GM18867 (cell line): ENCODE results near the gene PRR14L.

ENCODE experiments used
- ATAC-seq: cut with Tn5 transposase; IDR thresholded peaks from one replicate; pipeline ENCODE4 v1.9.1; 2021; ENCODE audit warnings: mild to moderate bottlenecking, moderate library complexity; ENCODE audit not compliant: unreplicated experiment

The PRR14L gene

GRCh38 chr22:31647066-31647465, 102.9 kb downstream of the PRR14L start:
- ATAC-seq = no peak

GRCh38 chr22:31646186-31647019, 103.5 kb downstream of the PRR14L start:
- peak; percentile 51 for ATAC-seq

GRCh38 chr22:31639436-31640039, 110.4 kb downstream of the PRR14L start:
- ATAC-seq = no peak

GRCh38 chr22:31637891-31638618, 111.9 kb downstream of the PRR14L start:
- peak; percentile 38 for ATAC-seq

- peak; percentile 58 for ATAC-seq
These were observed 112.5 kb downstream of the PRR14L start for GRCh38 chr22:31637447-31637890.

- ATAC-seq = no peak
These were observed 114.2 kb downstream of the PRR14L start for GRCh38 chr22:31635638-31636306.

GRCh38 chr22:31631436-31631835, 118.5 kb downstream of the PRR14L start:
- ATAC-seq = no peak
